HepG2 (cell line): ENCODE data around the gene MGAT5. TPM values are rescaled to one million over a fixed set of nuclear protein-coding genes. Genes with fewer than 3 reads are reported as not detected.

ENCODE experiments used
- ATF4 ChIP-seq, 2 experiments: fragments of 450-650 bp in 1 of 2; sonication (generic) in 1 of 2; formaldehyde crosslinking; IDR thresholded peaks; 2 replicates each; pipeline versions ENCODE4 v1.5.0 to v1.8.0; 2020 to 2022; ENCODE audit warnings: mild to moderate bottlenecking in 1 of 2, missing genetic modification reagents in 1 of 2
- CBX2 ChIP-seq, 2 experiments: fragments of 200-600 bp in 1 of 2; sonication (generic); formaldehyde crosslinking in 1 of 2; IDR thresholded peaks; 2 replicates each; pipeline versions ENCODE4 v1.7.0 to v1.8.1; 2018 to 2022; ENCODE audit warnings: low read depth in 2 of 2, low read length in 1 of 2, mild to moderate bottlenecking in 1 of 2, missing genetic modification reagents in 1 of 2
- CENPX ChIP-seq: sonication (generic); formaldehyde crosslinking; IDR thresholded peaks from 2 replicates; pipeline ENCODE4 v1.9.0; 2021; ENCODE audit warnings: mild to moderate bottlenecking, missing genetic modification reagents, moderate library complexity
- HMGXB4 ChIP-seq, 2 experiments: sonication (generic) in 1 of 2; formaldehyde crosslinking in 1 of 2; IDR thresholded peaks; 2 replicates each; pipeline versions ENCODE4 v1.4.0 to v1.6.1; 2018 to 2020; ENCODE audit warnings: missing genetic modification reagents in 2 of 2, borderline replicate concordance in 1 of 2, low read depth in 1 of 2, mild to moderate bottlenecking in 1 of 2, missing biosample characterization in 1 of 2
- IKZF5 ChIP-seq: IDR thresholded peaks from 2 replicates; pipeline ENCODE4 v1.6.1; 2018; ENCODE audit warnings: missing genetic modification reagents, mild to moderate bottlenecking, missing compliant biosample characterization
- KDM5A ChIP-seq: fragments of 200-600 bp; sonication (generic); IDR thresholded peaks from 2 replicates; pipeline ENCODE4 v1.7.0; 2018; ENCODE audit warnings: antibody characterized with exemption, mild to moderate bottlenecking, low read length, borderline replicate concordance
- NBN ChIP-seq: fragments of 450-650 bp; conservative IDR thresholded peaks from 2 replicates; pipeline ENCODE4 v1.6.1; 2017
- NCOA5 ChIP-seq: sonication (generic); formaldehyde crosslinking; IDR thresholded peaks from 2 replicates; pipeline ENCODE4 v1.4.0; 2020; ENCODE audit warnings: missing genetic modification reagents
- RXRA ChIP-seq: sonication (generic); formaldehyde crosslinking; IDR thresholded peaks from 2 replicates; pipeline ENCODE4 v1.5.1; 2020; ENCODE audit warnings: missing genetic modification reagents
- ZBED4 ChIP-seq: sonication (generic); formaldehyde crosslinking; IDR thresholded peaks from 2 replicates; pipeline ENCODE4 v1.4.0; 2020; ENCODE audit warnings: missing genetic modification reagents, borderline replicate concordance
- ZFP82 ChIP-seq: sonication (generic); formaldehyde crosslinking; IDR thresholded peaks from 2 replicates; pipeline ENCODE4 v1.5.1; 2020; ENCODE audit warnings: mild to moderate bottlenecking, missing genetic modification reagents, borderline replicate concordance
- ZNF354B ChIP-seq: sonication (generic); formaldehyde crosslinking; IDR thresholded peaks from 2 replicates; pipeline ENCODE4 v1.8.0; 2022; ENCODE audit warnings: mild to moderate bottlenecking, missing genetic modification reagents
- ZNF414 ChIP-seq: sonication (generic); formaldehyde crosslinking; IDR thresholded peaks from 2 replicates; pipeline ENCODE4 v1.5.0; 2020; ENCODE audit warnings: missing genetic modification reagents
- ZNF574 ChIP-seq: sonication (generic); formaldehyde crosslinking; IDR thresholded peaks from 2 replicates; pipeline ENCODE4 v1.4.0; 2020; ENCODE audit warnings: missing genetic modification reagents
- polyA plus RNA-seq, 8 experiments: library from polyadenylated mRNA; depleted of rRNA in 3 of 8; stranded (reverse) in 7 of 8; unstranded in 1 of 8; fragments of >200 nt; fragmentation: Illumina TruSeq in 4 of 8; extraction: Trizol in 4 of 8; gene quantifications; 2 replicates each; pipeline versions ENCODE4 v1.2.1 to v1.2.3, GENCODE V29; 2011 to 2016; ENCODE audit warnings: low read depth in 4 of 8, missing spikeins in 1 of 8, mixed read lengths in 1 of 8; ENCODE audit not compliant: insufficient read depth in 1 of 8
- total RNA-seq, 5 experiments: library from RNA; depleted of rRNA; stranded (reverse); fragments of >200 nt; fragmentation: Illumina TruSeq; extraction: Trizol; gene quantifications; 2 replicates each; pipeline ENCODE4 v1.2.3, GENCODE V29; 2016; ENCODE audit warnings: low read depth in 1 of 5

Gene MGAT5
- total and polyA plus RNA-seq, 2 of the 13 experiments (the other 11 are each of a cell fraction or from before 2014, with no cell fraction given) = 33.1 to 60.2 TPM

GRCh38 chr2:134432435-134432883, 178.6 kb downstream of the MGAT5 start (continued):
- peak; percentile 99 for TF ChIP-seq IKZF5
- TF ChIP-seq CBX2 (IDR thresholded peaks at IDR 0.05; ENCODE audit: low read depth, low read length) = no peak
- no peak for TF ChIP-seq CBX2 (CRISPR knock-in tag; IDR thresholded peaks at IDR 0.05; ENCODE audit: low read depth)
- no peak; the same call in 1 of the 2 replicates for TF ChIP-seq ZBED4 (CRISPR knock-in tag)
- TF ChIP-seq ZFP82 (CRISPR knock-in tag) = no peak
- TF ChIP-seq ZNF354B (CRISPR knock-in tag) = 0 out of 2 replicates have a peak, but pooled peaks have one; percentile 65
- TF ChIP-seq NCOA5 = no peak
- peak; percentile 57; the same call in 1 of the 2 replicates for TF ChIP-seq KDM5A
- no peak for TF ChIP-seq ZNF414 (CRISPR knock-in tag)
- TF ChIP-seq NBN = no peak
- TF ChIP-seq HMGXB4 (CRISPR knock-in tag; IDR thresholded peaks at IDR 0.05; ENCODE audit: borderline replicate concordance in 1 of 2, low read depth in 1 of 2) = peak in 1 of 2 experiments; percentile 76; a peak in 2 of 4 replicates
- TF ChIP-seq RXRA (CRISPR knock-in tag) = peak; percentile 90; the same call in 1 of the 2 replicates
- TF ChIP-seq ATF4 (CRISPR knock-in tag; IDR thresholded peaks at IDR 0.05) = peak in 1 of 2 experiments; percentile 79; a peak in 1 of 4 replicates
- TF ChIP-seq ZNF574 (CRISPR knock-in tag) = peak; percentile 85
- no peak for TF ChIP-seq CENPX
